ENCODE measurements around the gene TNFSF18. TPM values are rescaled to one million over a fixed set of nuclear protein-coding genes. Genes with fewer than 3 reads are reported as not detected.
A peak's percentile ranks its signal among the peaks of the same experiment; 100 is the strongest.
"Not testable (repeated sequence)": the region's sequence is repeated elsewhere in the genome, so short reads cannot be mapped to it uniquely, and the experiment has no call there.

Gene TNFSF18
- 59.4 and 224 TPM in 2 replicates for total RNA-seq

- DNase-seq (ENCODE audit: extremely low read depth, low read depth, low spot score), result peak; percentile 78
Measured at GRCh38 chr1:173050865-173051264, at the start of gene TNFSF18. TSS of gene TNFSF18 (minus strand) at chr1:173050941. CDS start at chr1:173050896, 45 bp downstream.

DNA sequence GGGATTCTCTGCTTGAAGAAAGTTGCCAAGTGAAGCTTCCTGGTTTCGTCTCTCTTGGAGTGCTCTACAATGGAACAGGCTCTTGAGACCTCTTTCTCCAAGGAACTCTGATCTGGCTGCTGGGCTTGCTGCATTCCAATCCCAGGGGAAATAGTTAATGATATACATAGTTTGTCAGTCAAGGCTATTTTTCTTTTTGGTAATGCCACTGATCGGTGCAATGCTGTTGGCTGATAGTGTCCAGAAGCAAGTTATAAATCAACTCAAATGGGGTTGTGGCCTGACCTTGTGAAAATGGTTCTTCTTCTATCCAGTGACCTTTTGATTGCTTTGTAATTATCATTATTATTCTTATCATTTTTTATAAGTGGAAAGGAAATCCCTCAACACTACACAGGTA lies 48.4 kb upstream of the TNFSF18 start:
- no peak for DNase-seq (ENCODE audit: extremely low read depth, low read depth, low spot score)

DNA sequence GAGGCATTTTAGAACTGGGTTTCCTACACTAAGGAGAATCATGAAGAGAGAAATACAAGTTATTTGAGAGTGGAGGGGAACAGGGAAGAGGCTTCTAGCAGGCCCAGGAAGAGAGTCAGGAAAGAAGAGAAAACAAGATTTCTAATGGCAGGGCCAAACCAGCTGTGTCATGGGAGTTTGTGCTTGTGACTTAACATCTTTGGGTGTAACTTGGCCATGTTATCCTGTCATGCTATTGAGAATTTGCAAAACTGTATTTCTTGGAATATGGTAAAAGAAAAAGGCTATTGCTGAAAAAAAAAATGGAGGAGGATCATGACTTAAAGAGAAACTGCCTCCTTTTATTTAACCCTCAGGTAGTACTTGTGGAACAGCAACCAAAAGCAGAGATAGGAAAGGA lies 47.4 kb upstream of the TNFSF18 start:
- no peak for DNase-seq (ENCODE audit: extremely low read depth, low read depth, low spot score)

- no peak for DNase-seq (ENCODE audit: extremely low read depth, low read depth, low spot score)
Measured at GRCh38 chr1:173097001-173097400, 46.3 kb upstream of the TNFSF18 start.

GRCh38 chr1:173095632-173096031 lies 44.9 kb upstream of the TNFSF18 start:
- DNase-seq (ENCODE audit: extremely low read depth, low read depth, low spot score), result no peak

GRCh38 chr1:173094541-173094940 lies 43.8 kb upstream of the TNFSF18 start:
- no peak for DNase-seq (ENCODE audit: extremely low read depth, low read depth, low spot score)

DNA sequence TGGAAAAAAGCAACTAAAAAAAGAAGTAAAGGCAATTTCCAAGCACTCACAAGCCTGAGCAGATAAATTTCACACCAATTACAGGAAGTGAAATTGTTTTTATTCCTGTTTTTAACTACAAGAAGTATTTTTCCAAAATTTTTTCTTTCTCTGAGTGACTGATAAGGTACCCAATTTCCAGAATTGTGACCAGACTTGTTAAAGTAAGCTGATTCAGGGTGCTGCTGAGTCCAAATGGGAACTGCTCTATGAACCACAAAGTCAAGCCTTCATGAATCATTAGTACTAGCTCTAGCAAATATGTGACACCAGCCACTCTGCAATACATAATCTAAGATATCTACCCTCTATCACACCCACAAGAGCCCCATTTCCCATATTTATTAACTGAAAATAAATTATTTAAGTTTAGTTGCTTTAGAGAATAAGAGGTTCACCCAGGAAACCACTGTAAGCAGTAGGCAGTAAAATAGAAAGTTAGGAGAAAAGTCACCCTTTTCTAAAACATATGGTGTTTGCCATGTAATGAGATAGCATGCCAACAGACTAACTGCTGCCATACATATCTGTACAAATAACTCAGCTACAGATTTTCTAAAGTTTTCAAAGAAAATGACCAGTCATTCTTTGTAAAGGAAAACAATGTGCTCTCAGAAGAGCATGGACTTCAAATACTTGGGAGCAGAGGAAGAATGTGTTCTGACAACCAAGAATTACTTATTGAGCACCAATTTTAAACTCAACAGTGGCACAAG lies 43.1 kb upstream of the TNFSF18 start:
- no peak for DNase-seq (ENCODE audit: extremely low read depth, low read depth, low spot score)

GRCh38 chr1:173084292-173084691 lies 33.6 kb upstream of the TNFSF18 start:
- DNase-seq (ENCODE audit: extremely low read depth, low read depth, low spot score), result no peak

- DNase-seq (ENCODE audit: extremely low read depth, low read depth, low spot score), result no peak
Measured at GRCh38 chr1:173082913-173083312, 32.2 kb upstream of the TNFSF18 start.

- DNase-seq (ENCODE audit: extremely low read depth, low read depth, low spot score), result not testable (repeated sequence)
Measured at GRCh38 chr1:173074217-173074616, 23.5 kb upstream of the TNFSF18 start.

DNA sequence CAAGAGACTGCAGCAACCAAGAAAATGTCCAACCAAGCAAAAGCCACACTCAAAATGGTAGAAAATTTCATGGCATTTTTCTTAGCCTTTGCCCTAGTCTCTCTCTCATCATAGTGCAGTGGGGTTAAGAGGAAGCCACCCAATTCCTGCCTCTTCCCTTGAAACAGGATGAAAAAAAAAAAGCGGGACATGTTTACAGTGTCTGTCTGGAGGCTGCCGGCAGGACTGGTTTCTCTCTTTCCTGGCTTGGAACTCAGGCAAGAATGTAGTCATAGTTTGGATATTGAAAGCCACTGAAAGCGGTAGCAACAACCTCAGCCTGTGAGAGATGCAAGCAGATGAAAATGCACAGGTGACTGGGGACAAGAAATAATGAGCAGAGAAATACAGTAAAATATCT lies 13.3 kb upstream of the TNFSF18 start:
- no peak for DNase-seq (ENCODE audit: extremely low read depth, low read depth, low spot score)

DNA sequence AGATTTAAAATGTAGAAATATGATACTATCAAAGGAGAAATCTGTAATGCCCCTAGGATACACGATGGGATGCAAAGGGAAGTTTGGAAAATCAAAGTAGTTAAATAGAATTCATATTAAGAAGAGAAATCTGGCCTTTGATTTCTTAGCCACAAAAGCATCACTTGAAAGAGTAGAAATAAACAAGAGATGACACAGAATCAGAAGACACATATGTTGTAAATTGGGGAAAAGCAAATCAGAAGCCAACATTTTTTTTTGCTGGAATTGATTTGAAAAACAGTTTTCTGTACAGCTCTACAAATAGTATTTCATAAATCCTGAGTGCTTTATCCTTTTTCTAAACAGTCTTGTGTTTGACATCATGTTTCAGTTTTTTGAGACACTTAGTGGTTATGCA lies 12.4 kb upstream of the TNFSF18 start:
- DNase-seq (ENCODE audit: extremely low read depth, low read depth, low spot score), result no peak

DNA sequence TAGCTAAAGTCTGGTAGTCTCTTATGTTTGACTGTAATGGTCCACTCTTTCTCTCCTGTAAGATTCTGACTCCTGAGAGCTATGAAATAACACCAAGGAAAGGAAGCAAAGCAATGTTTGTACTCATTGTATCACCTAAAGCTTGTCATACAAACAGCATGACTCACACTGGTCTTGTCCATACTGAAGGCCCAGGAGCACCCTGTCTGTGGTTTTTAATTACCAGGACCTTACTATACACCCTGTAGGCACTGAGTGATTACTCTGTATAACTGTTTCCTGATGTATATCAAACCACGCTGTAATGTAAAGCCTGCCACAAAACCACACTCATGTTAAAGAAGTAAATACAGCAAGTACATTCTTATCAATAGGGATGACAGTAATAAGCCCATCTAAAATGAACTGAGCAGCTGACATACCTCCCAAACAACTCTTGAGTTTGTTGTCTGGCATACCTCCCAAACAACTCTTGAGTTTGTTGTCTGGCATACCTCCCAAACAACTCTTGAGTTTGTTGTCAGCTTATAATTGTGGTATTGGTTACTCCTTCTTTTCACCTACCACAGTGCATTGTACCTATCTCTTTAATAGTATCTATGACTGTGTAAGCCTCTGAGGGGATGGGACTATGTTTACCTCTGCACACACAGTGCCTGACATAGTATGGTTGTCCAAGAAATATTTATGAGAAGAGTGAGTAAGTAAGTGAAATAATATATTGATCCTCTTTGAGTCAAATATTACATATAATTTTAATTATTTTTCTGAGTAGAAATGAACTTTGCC lies 11.6 kb upstream of the TNFSF18 start:
- no peak for DNase-seq (ENCODE audit: extremely low read depth, low read depth, low spot score)

DNA sequence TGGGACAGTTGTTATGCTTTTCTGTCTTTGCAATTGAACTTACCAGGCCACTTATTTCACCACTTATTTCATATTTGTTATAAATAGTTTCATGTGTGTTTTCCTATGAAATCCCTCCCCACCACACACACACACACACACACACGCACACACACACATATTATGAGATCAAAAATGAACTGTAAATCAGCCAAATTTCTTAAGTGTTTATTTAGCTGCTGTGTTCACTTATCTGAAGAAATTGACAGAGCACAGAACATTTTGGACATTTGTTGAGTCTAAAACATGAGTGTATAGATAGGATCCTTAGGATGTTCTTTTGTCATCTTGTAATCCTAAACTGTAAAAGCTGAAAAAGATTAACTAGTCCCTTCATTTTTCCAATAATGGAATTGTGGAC lies 7.8 kb upstream of the TNFSF18 start:
- no peak for DNase-seq (ENCODE audit: extremely low read depth, low read depth, low spot score)

- no peak for DNase-seq (ENCODE audit: extremely low read depth, low read depth, low spot score)
Measured at GRCh38 chr1:173057984-173058383, 7.2 kb upstream of the TNFSF18 start.

GRCh38 chr1:173056365-173056764 lies 5.6 kb upstream of the TNFSF18 start:
- no peak for DNase-seq (ENCODE audit: extremely low read depth, low read depth, low spot score)

GRCh38 chr1:173052681-173053196 lies 2.0 kb upstream of the TNFSF18 start:
- DNase-seq (ENCODE audit: extremely low read depth, low read depth, low spot score), result no peak

GRCh38 chr1:173049322-173049633 lies 1.5 kb downstream of the TNFSF18 start:
- DNase-seq (ENCODE audit: extremely low read depth, low read depth, low spot score), result no peak

DNA sequence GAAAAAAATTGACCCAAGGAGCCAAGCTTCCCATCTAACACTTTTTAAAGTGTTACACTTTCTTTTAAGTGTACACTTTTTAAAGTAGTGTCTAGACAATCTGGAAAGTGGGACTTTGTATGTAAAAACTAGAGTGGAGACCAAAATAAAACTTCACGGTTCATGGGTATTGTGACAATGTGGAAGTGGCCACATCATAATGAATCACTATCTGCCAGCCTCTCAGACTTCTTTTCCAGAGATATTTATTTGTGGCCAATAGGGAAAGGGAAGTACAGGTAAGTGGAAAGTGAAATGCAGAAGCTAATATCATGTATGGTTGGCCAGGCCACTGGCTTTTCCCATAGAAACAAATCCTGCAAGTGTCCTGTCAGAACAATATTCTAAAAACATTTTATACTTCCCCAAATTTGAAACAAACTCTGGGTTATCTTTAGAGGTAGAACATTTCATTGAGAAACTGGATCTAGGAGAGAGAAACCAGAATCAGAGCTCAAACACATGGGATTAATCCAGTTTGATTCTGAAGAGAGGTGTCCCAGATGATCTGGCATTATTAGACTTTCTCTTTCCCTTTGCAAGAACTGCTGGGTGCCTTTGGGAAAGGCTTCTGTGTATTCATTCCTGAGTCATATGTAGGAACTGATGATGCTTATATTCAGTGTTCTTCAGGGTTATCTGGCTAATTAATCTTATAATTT lies 2.0 kb downstream of the TNFSF18 start:
- DNase-seq (ENCODE audit: extremely low read depth, low read depth, low spot score), result no peak

- DNase-seq (ENCODE audit: extremely low read depth, low read depth, low spot score), result no peak
Measured at GRCh38 chr1:173044656-173045055, 6.1 kb downstream of the TNFSF18 start.

- DNase-seq (ENCODE audit: extremely low read depth, low read depth, low spot score), result no peak
Measured at GRCh38 chr1:173043253-173043652, 7.5 kb downstream of the TNFSF18 start.
